Measurements from ENCODE around the gene RPS19BP1. TPM values are rescaled to one million over a fixed set of nuclear protein-coding genes. Genes with fewer than 3 reads are reported as not detected.
A peak's percentile ranks its signal among the peaks of the same experiment; 100 is the strongest.

The RPS19BP1 gene
- total and polyA plus RNA-seq, 2 of the 8 experiments (the other 6 are each of a cell fraction or from before 2014, with no cell fraction given), result 77.9 to 97.9 TPM

- Histone ChIP-seq H3K4me2 (ENCODE audit: insufficient read depth in 1 of 2, low read depth in 2 of 2, low read length in 2 of 2) (no peak overlapping the region; a peak in 1 of 4 replicates), H3K14ac (ENCODE audit: insufficient read length) (no peak overlapping the region), H3K4me3 (ENCODE audit: extremely low read depth in 1 of 4, insufficient read depth in 2 of 4, low read depth in 3 of 4, low read length in 4 of 4) (no peak overlapping the region), H3K9ac (replicated peaks in 1 of 4; ENCODE audit: extremely low read depth in 1 of 4, low read depth in 3 of 4, low read length in 3 of 4) (no peak overlapping the region), H3K27ac (ENCODE audit: low read depth, low read length) (no peak overlapping the region), H3K23ac (ENCODE audit: insufficient read length) (no peak overlapping the region), H3K36me3 (ENCODE audit: control insufficient read depth in 2 of 4, insufficient read depth in 4 of 4, low read length in 3 of 4) (peaks cover 25 to 41% (median 37%) of the 10 kb centered on the region in 4 experiments), H4K8ac (ENCODE audit: extremely low read depth, insufficient read depth, low read length) (no peak overlapping the region), H2BK120ac (replicated peaks; ENCODE audit: low read depth, low read length) (no peak overlapping the region), H3K4ac (replicated peaks; ENCODE audit: insufficient read length, low read depth, low read length) (no peak overlapping the region), H2BK12ac (ENCODE audit: low read depth, low read length) (no peak overlapping the region), H3K9me3 (ENCODE audit: insufficient read depth in 2 of 2, low read depth in 1 of 2, low read length in 1 of 2) (no peaks in the 10 kb centered on the region), H2BK15ac (ENCODE audit: low read length) (no peak overlapping the region), H3K4me1 (replicated peaks in 1 of 4; ENCODE audit: control insufficient read depth in 3 of 4, insufficient read depth in 4 of 4, low read length in 3 of 4) (peaks cover 0 to 14% (median 4%) of the 10 kb centered on the region in 4 experiments; a peak in 5 of 7 replicates), H3K23me2 (ENCODE audit: low read depth, low read length) (peaks cover 10% of the 10 kb centered on the region), H4K91ac (replicated peaks; ENCODE audit: insufficient read length, low read length) (no peak overlapping the region), H2AFZ (ENCODE audit: low read length) (no peak overlapping the region), H4K5ac (ENCODE audit: insufficient read length, low read depth, low read length) (no peak overlapping the region), H2BK20ac (ENCODE audit: low read length) (no peak overlapping the region), H2AK5ac (ENCODE audit: low read depth, low read length) (no peak overlapping the region), H3K18ac (ENCODE audit: extremely low read depth, low read length) (no peak overlapping the region), H3K79me1 (ENCODE audit: low read depth, low read length) (peaks cover 4% of the 10 kb centered on the region; the same call in 1 of the 2 replicates), H3K56ac (replicated peaks; ENCODE audit: insufficient read length, low read depth, low read length) (no peak overlapping the region), H3K79me2 (ENCODE audit: control insufficient read depth in 1 of 2, insufficient read depth in 2 of 2, low read length in 2 of 2) (peaks cover 5 to 29% of the 10 kb centered on the region in 2 experiments; a peak in 3 of 4 replicates), H2BK5ac (ENCODE audit: low read depth, low read length) (no peak overlapping the region), H4K20me1 (replicated peaks in 1 of 2; ENCODE audit: control insufficient read depth in 1 of 2, insufficient read depth in 2 of 2, low read length in 2 of 2) (peaks cover 38 to 51% of the 10 kb centered on the region in 2 experiments), H3K27me3 (replicated peaks in 1 of 4; ENCODE audit: control insufficient read depth in 3 of 4, extremely low read depth in 1 of 4, insufficient read depth in 3 of 4, low read length in 3 of 4) (no peaks in the 10 kb centered on the region)
- CTCF ChIA-PET (ENCODE audit: partially characterized antibody), result interaction anchor here (0.8 to 21.9 kb wide), 6 partner anchors 10 to 375 kb away, joined by 3 to 361 read pairs (median 6); partner anchors contain the start of gene MIEF1
- WGBS, 2 experiments (ENCODE audit: extremely low coverage in 1 of 2, insufficient coverage in 1 of 2, insufficient read length in 1 of 2, insufficient replicate concordance in 2 of 2, low coverage in 1 of 2, low lambda C conversion rate in 2 of 2, missing lambda C conversion rate in 1 of 2), result 87% methylated on average over 13 of the region's 13 CpGs; no CpG with 5 or more reads in 1 of the 2 experiments
- DNase-seq (ENCODE audit: low read depth in 1 of 2, low spot score in 2 of 2) (no peak), FAIRE-seq (no peak)
- peak; percentile 90 for TF ChIP-seq POLR2AphosphoS5 (IDR thresholded peaks at IDR 0.05; ENCODE audit: low read depth, low read length)
- peak; percentile 3 for TF ChIP-seq TAF7 (optimal IDR thresholded peaks at IDR 0.05; ENCODE audit: borderline replicate concordance, low read depth, low read length)
- TF ChIP-seq POLR2A (IDR thresholded peaks at IDR 0.05; ENCODE audit: control extremely low read depth in 1 of 2, low read depth in 2 of 2, low read length in 2 of 2), result peak; percentile 57 to 65; a peak in 2 of 3 replicates
- TF ChIP-seq EZH2 (IDR thresholded peaks at IDR 0.05; ENCODE audit: low read depth, low read length, severe bottlenecking), result no peak
- TF ChIP-seq TEAD4 (IDR thresholded peaks at IDR 0.05; ENCODE audit: low read depth, low read length), result no peak
- TF ChIP-seq TBP (IDR thresholded peaks at IDR 0.05; ENCODE audit: low read depth, low read length), result no peak
- POLR2A ChIA-PET (ENCODE audit: partially characterized antibody), result interaction anchor here (0.8 to 8.9 kb wide), 25 partner anchors 8 to 218 kb away, joined by 3 to 83 read pairs (median 6); partner anchors contain the start of genes MIEF1 and RPL3
Observed at GRCh38 chr22:39524089-39524752, 8.3 kb downstream of the RPS19BP1 start.
